Transverse colon (tissue), 3 donors: Measurements from ENCODE around the gene ATAD1.

Source experiments
- EP300 ChIP-seq: sonication (generic); formaldehyde crosslinking; IDR thresholded peaks from one replicate; pipeline ENCODE4 v1.6.1; 2017; ENCODE audit warnings: antibody characterized with exemption, low read depth
- TF ChIP-seq, protein P1 (sequence below), 5 experiments: fragments of 200-600 bp in 3 of 5; fragments of 450-650 bp in 2 of 5; sonication (generic) in 3 of 5; IDR thresholded peaks; 1 replicate in 2 of 5; 2 replicates in 3 of 5; pipeline ENCODE4 v1.5.1; 2016 to 2017; ENCODE audit warnings: antibody characterized with exemption in 5 of 5, inconsistent platforms in 3 of 5, mild to moderate bottlenecking in 2 of 5, moderate library complexity in 1 of 5

DNA sequence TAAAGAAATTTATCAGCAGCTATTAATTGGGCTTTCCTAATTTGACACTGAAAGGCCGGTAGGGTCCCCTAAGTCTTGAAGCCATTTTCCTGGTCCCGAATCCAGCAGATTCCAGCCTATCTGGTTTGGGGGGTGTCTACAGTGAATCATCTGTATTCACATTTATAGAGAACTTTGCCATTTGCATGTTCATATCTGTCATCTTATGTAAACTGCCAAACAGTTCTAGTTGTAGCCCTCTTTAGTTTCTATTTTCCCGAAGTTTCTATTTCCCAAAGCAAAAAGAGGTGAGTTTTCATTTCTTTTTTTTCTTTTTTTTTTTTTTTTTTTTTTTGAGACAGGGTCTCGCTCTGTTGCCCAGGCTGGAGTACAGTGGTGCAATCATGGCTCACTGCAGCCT lies 110.8 kb downstream of the ATAD1 start:
- no peak for TF ChIP-seq EP300
- TF ChIP-seq, protein P1, sequence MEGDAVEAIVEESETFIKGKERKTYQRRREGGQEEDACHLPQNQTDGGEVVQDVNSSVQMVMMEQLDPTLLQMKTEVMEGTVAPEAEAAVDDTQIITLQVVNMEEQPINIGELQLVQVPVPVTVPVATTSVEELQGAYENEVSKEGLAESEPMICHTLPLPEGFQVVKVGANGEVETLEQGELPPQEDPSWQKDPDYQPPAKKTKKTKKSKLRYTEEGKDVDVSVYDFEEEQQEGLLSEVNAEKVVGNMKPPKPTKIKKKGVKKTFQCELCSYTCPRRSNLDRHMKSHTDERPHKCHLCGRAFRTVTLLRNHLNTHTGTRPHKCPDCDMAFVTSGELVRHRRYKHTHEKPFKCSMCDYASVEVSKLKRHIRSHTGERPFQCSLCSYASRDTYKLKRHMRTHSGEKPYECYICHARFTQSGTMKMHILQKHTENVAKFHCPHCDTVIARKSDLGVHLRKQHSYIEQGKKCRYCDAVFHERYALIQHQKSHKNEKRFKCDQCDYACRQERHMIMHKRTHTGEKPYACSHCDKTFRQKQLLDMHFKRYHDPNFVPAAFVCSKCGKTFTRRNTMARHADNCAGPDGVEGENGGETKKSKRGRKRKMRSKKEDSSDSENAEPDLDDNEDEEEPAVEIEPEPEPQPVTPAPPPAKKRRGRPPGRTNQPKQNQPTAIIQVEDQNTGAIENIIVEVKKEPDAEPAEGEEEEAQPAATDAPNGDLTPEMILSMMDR (IDR thresholded peaks at IDR 0.05): no peak
